ENCODE results near the gene GRPR.
"Not testable (repeated sequence)": the region's sequence is repeated elsewhere in the genome, so short reads cannot be mapped to it uniquely, and the experiment has no call there.

Gene GRPR

GRCh38 chrX:16148896-16149295 lies 25.5 kb downstream of the GRPR start:
- no peak for TF ChIP-seq CTCF (IDR thresholded peaks at IDR 0.05)
- no peak overlapping the region for H3K4me3 ChIP-seq (ENCODE audit: low read depth, low read length)
- H3K4me2 ChIP-seq (ENCODE audit: low read length) = no peak overlapping the region
- no peaks in the 10 kb centered on the region for H3K79me2 ChIP-seq
- H3K27ac ChIP-seq = no peak overlapping the region
- H3K9me3 ChIP-seq (ENCODE audit: control insufficient read depth, low read length) = no peaks in the 10 kb centered on the region
- H2AFZ ChIP-seq = no peak overlapping the region
- no peak overlapping the region for H3K9ac ChIP-seq
- H3K36me3 ChIP-seq (ENCODE audit: control insufficient read depth, insufficient read depth, low read length) = no peaks in the 10 kb centered on the region
- no peaks in the 10 kb centered on the region for H3K4me1 ChIP-seq
- H3K27me3 ChIP-seq (ENCODE audit: control insufficient read depth, insufficient read depth, low read length) = no peaks in the 10 kb centered on the region

GRCh38 chrX:16155581-16156096 lies 32.3 kb downstream of the GRPR start:
- Histone ChIP-seq H2AFZ (no peak overlapping the region), H3K9me3 (ENCODE audit: control insufficient read depth, low read length) (no peaks in the 10 kb centered on the region), H3K4me3 (ENCODE audit: low read depth, low read length) (no peak overlapping the region), H3K27me3 (ENCODE audit: control insufficient read depth, insufficient read depth, low read length) (no peaks in the 10 kb centered on the region), H3K27ac (no peak overlapping the region), H3K4me1 (no peaks in the 10 kb centered on the region), H3K9ac (no peak overlapping the region), H3K36me3 (ENCODE audit: control insufficient read depth, insufficient read depth, low read length) (no peaks in the 10 kb centered on the region), H3K79me2 (no peaks in the 10 kb centered on the region), H3K4me2 (ENCODE audit: low read length) (no peak overlapping the region)
- no peak for TF ChIP-seq CTCF (IDR thresholded peaks at IDR 0.05)

- Histone ChIP-seq H3K4me2 (ENCODE audit: low read length) (no peak overlapping the region), H3K79me2 (no peaks in the 10 kb centered on the region), H2AFZ (no peak overlapping the region), H3K27me3 (ENCODE audit: control insufficient read depth, insufficient read depth, low read length) (no peaks in the 10 kb centered on the region), H3K27ac (no peak overlapping the region), H3K4me1 (no peaks in the 10 kb centered on the region), H3K4me3 (ENCODE audit: low read depth, low read length) (no peak overlapping the region), H3K9me3 (ENCODE audit: control insufficient read depth, low read length) (no peaks in the 10 kb centered on the region), H3K9ac (no peak overlapping the region), H3K36me3 (ENCODE audit: control insufficient read depth, insufficient read depth, low read length) (no peaks in the 10 kb centered on the region)
- no peak for TF ChIP-seq CTCF (IDR thresholded peaks at IDR 0.05)
These were observed 33.4 kb downstream of the GRPR start for GRCh38 chrX:16156692-16157331.

- TF ChIP-seq CTCF (IDR thresholded peaks at IDR 0.05) = no peak
These were observed 37.4 kb downstream of the GRPR start for GRCh38 chrX:16160729-16161128.

GRCh38 chrX:16161173-16161572 lies 37.8 kb downstream of the GRPR start:
- not testable (repeated sequence) for H2AFZ ChIP-seq; H3K27ac ChIP-seq; H3K27me3 ChIP-seq (ENCODE audit: control insufficient read depth, insufficient read depth, low read length); H3K4me2 ChIP-seq (ENCODE audit: low read length); H3K79me2 ChIP-seq; H3K36me3 ChIP-seq (ENCODE audit: control insufficient read depth, insufficient read depth, low read length); H3K9ac ChIP-seq; H3K4me1 ChIP-seq; H3K4me3 ChIP-seq (ENCODE audit: low read depth, low read length); H3K9me3 ChIP-seq (ENCODE audit: control insufficient read depth, low read length)

More at GRCh38 chrX:16160729-16161128, 37.4 kb downstream of the GRPR start:
- Histone ChIP-seq H3K36me3 (ENCODE audit: control insufficient read depth, insufficient read depth, low read length) (no peaks in the 10 kb centered on the region), H3K27ac (no peak overlapping the region), H2AFZ (no peak overlapping the region), H3K4me3 (ENCODE audit: low read depth, low read length) (no peak overlapping the region), H3K27me3 (ENCODE audit: control insufficient read depth, insufficient read depth, low read length) (no peaks in the 10 kb centered on the region), H3K4me2 (ENCODE audit: low read length) (no peak overlapping the region), H3K9me3 (ENCODE audit: control insufficient read depth, low read length) (no peaks in the 10 kb centered on the region), H3K9ac (no peak overlapping the region), H3K79me2 (no peaks in the 10 kb centered on the region), H3K4me1 (no peaks in the 10 kb centered on the region)

All from parathyroid adenoma (tissue), 2 donors.